Eye (tissue), 1 donor: ENCODE data around the gene IFITM1.
"Not testable (repeated sequence)": the region's sequence is repeated elsewhere in the genome, so short reads cannot be mapped to it uniquely, and the experiment has no call there.

ENCODE experiments used
- DNase-seq: peaks from one replicate; pipeline ENCODE4 v3.0.0-alpha.2; 2015

Gene IFITM1

GRCh38 chr11:282630-283360 lies 31.0 kb upstream of the IFITM1 start:
- DNase-seq = no peak

- no peak for DNase-seq
These were observed 30.3 kb upstream of the IFITM1 start for GRCh38 chr11:283405-284104.

- no peak for DNase-seq
These were observed 29.5 kb upstream of the IFITM1 start for GRCh38 chr11:284105-285020.

- no peak for DNase-seq
These were observed 28.6 kb upstream of the IFITM1 start for GRCh38 chr11:285021-285893.

GRCh38 chr11:285894-286220 lies 28.0 kb upstream of the IFITM1 start:
- no peak for DNase-seq

- DNase-seq = not testable (repeated sequence)
These were observed 26.6 kb upstream of the IFITM1 start for GRCh38 chr11:286977-287820.

- peak; percentile 26 for DNase-seq
These were observed 25.9 kb upstream of the IFITM1 start for GRCh38 chr11:287821-288477.

GRCh38 chr11:288478-289397 lies 25.1 kb upstream of the IFITM1 start, which contains the start of gene PGGHG:
Gene PGGHG (plus strand): TSS chr11:289126. CDS start chr11:289817, 691 bp downstream.
- DNase-seq = peak; percentile 62

- no peak for DNase-seq
These were observed 24.5 kb upstream of the IFITM1 start for GRCh38 chr11:289398-289711.

GRCh38 chr11:289712-290620 lies 23.9 kb upstream of the IFITM1 start:
- DNase-seq = no peak

- no peak for DNase-seq
These were observed 23.1 kb upstream of the IFITM1 start for GRCh38 chr11:290621-291231.

GRCh38 chr11:291281-292210 lies 22.3 kb upstream of the IFITM1 start:
- DNase-seq = no peak

GRCh38 chr11:292211-293121 lies 21.4 kb upstream of the IFITM1 start:
- DNase-seq = no peak

GRCh38 chr11:293271-293851 lies 20.5 kb upstream of the IFITM1 start:
- no peak for DNase-seq

- DNase-seq = no peak
These were observed 19.8 kb upstream of the IFITM1 start for GRCh38 chr11:293852-294661.
